GM21717 (cell line): ENCODE measurements around the gene HELQ.
"Not testable (repeated sequence)": the region's sequence is repeated elsewhere in the genome, so short reads cannot be mapped to it uniquely, and the experiment has no call there.

Experiments
- ATAC-seq: cut with Tn5 transposase; IDR thresholded peaks from one replicate; pipeline ENCODE4 v1.9.1; 2021; ENCODE audit warnings: mild to moderate bottlenecking, moderate library complexity; ENCODE audit not compliant: unreplicated experiment

The HELQ gene

GRCh38 chr4:83440148-83440814, 15.3 kb downstream of the HELQ start:
- ATAC-seq: no peak

- ATAC-seq: no peak
Measured at GRCh38 chr4:83438719-83439118, 16.9 kb downstream of the HELQ start.

GRCh38 chr4:83436680-83437079, 18.9 kb downstream of the HELQ start:
- ATAC-seq: no peak

- no peak for ATAC-seq
Measured at GRCh38 chr4:83431200-83431599, 24.4 kb downstream of the HELQ start.

GRCh38 chr4:83418211-83418610, 37.4 kb downstream of the HELQ start:
- ATAC-seq: no peak

GRCh38 chr4:83417566-83417965, 38.1 kb downstream of the HELQ start:
- no peak for ATAC-seq

- no peak for ATAC-seq
Measured at GRCh38 chr4:83413676-83414075, 41.9 kb downstream of the HELQ start.

GRCh38 chr4:83408908-83409307, 46.7 kb downstream of the HELQ start:
- no peak for ATAC-seq

- ATAC-seq: no peak
Measured at GRCh38 chr4:83405844-83406816, 49.5 kb downstream of the HELQ start.

- ATAC-seq: not testable (repeated sequence)
Measured at GRCh38 chr4:83398158-83398557, 57.5 kb downstream of the HELQ start.

- no peak for ATAC-seq
Measured at GRCh38 chr4:83393908-83394307, 61.7 kb downstream of the HELQ start.

- no peak for ATAC-seq
Measured at GRCh38 chr4:83392562-83392961, 63.1 kb downstream of the HELQ start.

- ATAC-seq: no peak
Measured at GRCh38 chr4:83390944-83391343, 64.7 kb downstream of the HELQ start.

- ATAC-seq: no peak
Measured at GRCh38 chr4:83389756-83390505, 65.7 kb downstream of the HELQ start.

GRCh38 chr4:83389037-83389720, 66.4 kb downstream of the HELQ start:
- no peak for ATAC-seq

GRCh38 chr4:83388313-83388676, 67.3 kb downstream of the HELQ start:
- no peak for ATAC-seq

GRCh38 chr4:83387476-83388312, 67.9 kb downstream of the HELQ start:
- no peak for ATAC-seq

GRCh38 chr4:83387012-83387411, 68.6 kb downstream of the HELQ start:
- ATAC-seq: no peak

- no peak for ATAC-seq
Measured at GRCh38 chr4:83382850-83383249, 72.8 kb downstream of the HELQ start.

GRCh38 chr4:83381173-83381572, 74.5 kb downstream of the HELQ start:
- no peak for ATAC-seq
